GOT3 (cell line): ENCODE measurements around the gene MAML3.

Experiments
- DNase-seq: peaks from one replicate; lab custom pipeline; 2025; ENCODE audit warnings: mixed read lengths; lab: John Stamatoyannopoulos, UW

The MAML3 gene

DNA sequence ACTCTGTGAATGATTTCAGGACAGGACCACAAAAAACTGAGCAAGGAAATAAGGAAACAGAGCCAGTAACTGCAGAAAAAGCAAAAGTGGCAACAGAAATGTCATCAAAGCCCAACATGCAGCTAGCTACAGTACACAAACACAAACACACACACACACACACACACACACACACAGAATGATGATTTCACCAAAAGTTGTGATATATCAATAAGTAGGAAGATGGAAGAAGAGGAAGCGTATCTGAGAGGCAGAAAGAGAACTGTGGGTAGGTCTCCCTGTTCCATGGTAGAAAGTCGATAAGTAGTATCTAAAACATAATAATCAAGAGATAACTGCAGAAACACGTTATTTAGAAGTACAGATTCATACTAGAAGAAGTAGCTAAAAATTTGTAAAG lies 340.1 kb downstream of the MAML3 start:
- no peak for DNase-seq

GRCh38 chr4:139810710-139811109 lies 343.3 kb downstream of the MAML3 start:
- no peak for DNase-seq

DNA sequence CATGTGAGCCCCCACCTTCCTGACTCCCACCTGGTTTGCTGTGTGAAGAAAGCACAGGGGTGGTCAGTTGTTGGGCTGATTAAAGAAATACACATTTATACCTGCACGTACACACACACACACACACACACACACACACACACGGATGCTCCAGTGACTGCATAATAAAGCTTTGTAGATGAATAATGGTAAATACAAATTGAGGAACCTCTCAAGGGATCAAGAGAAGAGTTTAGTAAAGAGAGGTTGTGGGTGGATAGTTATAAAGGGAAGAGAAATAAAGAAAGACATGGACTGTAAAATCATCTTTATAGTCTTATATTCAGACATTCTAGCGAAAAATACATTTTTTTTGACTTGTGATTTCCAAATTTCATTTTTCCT lies 344.2 kb downstream of the MAML3 start:
- DNase-seq, result no peak

DNA sequence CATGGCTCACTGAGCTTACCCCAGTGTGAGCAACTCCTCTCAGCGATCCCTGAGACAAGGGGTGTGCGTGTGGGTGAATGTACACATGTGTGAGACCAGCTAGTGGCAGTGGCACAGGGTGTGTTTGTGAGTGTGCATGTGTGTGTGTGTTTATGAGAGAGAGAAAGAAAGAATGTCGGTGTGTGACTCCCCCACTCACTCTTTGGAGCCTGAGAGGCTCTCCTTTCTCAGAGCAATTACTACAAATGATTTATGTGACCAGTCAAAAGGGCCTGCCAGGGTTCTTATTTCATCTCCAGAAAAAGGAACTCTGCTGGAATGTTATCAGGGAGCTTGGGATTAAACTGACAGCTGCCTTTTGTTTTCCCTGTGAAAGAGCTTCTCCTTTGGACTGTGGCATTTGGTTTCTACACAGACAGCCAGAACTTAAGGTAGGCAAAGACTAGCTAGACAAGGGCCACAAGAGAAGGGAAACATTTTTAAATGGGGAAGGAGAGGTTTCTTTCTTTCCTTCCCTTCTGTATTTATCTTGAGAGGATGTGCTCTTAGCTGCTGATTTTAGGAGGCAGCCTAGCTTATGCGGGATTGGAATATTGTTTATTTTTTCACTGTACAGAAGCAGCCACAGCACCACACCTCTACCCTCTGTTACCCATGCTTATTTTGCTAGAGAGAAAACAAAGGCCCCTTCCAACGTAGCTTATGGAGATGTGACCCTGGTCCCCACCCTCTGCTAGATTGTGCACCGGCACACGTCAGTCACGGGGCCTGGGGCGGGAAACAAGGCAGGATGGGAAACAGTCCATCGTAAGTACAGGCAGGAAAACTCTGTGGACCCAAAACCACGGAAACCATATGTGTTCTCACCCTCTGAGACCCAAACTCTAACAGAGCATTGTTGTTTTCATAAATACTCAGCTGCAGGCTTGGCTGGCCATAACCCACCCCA lies 344.9 kb downstream of the MAML3 start:
- DNase-seq, result no peak

DNA sequence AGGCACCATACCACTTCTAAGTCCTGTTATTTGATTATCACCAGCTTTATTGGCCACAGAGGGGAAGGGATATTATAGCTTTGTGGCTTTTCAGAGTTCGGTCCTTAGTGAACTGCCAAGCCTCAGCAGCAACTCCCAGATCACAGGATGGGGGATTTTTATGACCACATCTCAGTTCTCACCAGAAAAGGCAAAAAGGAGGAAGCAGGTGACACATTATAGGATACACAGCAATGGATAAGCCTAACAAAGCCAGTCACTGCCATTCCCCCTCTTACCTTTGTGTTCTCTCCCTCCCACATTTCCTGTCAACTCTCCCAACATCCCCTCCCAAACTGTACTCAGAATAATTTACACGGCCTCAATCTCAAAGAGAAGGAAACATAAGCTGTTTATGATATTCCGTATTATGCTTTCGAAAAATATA lies 345.6 kb downstream of the MAML3 start:
- no peak for DNase-seq

DNA sequence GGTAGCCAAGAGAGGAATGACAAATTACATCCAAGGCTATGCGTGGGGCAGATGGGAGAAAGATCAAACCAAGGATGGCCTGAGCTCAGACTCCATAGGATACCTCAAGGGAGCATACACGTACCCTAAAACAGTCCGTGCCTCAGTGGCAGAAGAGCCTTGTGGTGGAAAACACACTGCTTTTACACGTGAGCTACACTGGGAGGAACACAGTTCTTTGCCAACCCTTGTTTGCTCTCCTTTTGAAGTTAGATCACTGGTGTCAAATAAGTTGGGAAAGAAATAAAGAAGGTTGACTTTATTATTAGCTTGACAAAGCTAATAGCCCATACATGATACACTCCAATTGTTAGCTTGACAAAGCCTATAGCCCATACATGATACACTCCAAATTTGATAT lies 346.5 kb downstream of the MAML3 start:
- no peak for DNase-seq

DNA sequence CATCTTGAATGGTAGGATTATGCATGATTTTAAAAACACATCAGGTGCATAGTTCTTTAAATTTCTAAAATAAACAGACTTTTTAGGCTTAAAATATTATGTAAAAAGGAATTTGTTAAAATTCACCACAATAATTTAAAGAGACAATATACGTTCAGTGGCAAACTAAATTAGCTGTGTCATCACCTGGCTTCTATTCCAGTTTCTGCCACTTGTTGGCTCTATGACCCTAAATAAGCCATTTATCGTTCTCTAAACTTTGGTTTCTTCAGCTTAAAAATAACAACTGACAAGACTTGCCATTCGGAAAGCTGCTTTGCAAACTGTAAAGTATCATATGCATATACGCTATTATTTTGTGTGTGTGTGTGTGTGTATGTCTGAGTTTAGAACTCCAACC lies 347.1 kb downstream of the MAML3 start:
- no peak for DNase-seq

- DNase-seq, result no peak
Measured at GRCh38 chr4:139802931-139803330, 351.1 kb downstream of the MAML3 start.

GRCh38 chr4:139802488-139802887 lies 351.5 kb downstream of the MAML3 start:
- DNase-seq, result no peak

DNA sequence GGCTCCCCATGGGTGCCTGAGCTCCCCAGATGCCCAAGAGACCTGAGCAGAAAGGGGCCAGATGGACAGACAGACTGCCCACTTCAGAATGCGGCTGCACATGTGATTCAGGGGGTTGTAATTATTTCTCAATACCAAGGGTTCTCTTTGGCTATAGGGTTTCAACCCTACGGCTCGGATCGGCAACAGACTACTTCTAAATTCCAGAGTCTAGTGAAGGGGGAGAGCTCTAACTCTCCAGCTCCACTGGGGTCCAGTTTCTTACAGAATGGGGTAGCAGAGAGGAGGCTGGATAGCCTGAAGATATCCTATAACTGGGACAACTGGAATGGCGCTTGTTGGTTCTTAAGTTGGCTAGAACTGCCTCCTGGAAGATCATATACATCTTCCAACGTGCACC lies 352.1 kb downstream of the MAML3 start:
- DNase-seq, result no peak

DNA sequence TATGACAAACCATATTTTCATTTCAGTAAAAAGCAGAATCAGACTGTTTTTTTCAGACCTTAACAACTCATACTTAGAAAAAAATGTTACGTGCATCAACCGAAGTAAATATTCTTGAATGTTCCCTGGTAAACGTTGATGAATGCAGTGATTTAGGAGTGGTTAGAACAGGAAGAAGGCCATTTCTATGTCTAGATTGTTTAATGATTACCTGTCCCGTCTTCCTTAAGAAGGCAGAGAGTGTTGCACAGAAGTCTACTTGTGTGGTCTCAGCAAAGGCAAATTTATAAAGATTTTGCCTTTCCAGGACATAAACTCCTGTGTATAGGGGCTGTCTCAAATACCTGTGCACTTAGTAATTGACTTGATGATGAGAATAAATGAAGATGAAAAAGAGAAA lies 353.9 kb downstream of the MAML3 start:
- no peak for DNase-seq

DNA sequence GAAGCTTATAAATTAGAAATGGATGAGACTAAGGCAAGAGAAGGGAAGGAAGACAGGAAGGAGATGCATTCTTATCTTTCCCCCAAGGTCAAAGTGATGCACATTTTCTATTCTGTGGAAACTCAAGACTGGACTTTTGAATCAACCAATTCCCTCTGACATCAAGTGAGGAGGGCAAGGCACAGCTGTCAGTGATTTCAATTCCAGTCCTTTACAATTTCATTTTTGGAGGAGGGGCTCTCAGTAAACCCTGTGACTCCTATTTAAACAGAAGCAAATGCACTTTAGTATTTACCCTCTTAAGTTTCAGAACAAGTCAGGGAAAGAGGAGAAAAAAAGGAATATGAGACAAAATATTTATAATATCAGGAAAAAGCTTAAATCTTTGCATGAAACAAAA lies 354.4 kb downstream of the MAML3 start:
- no peak for DNase-seq

- DNase-seq, result no peak
Measured at GRCh38 chr4:139798456-139798855, 355.5 kb downstream of the MAML3 start.

GRCh38 chr4:139797287-139797686 lies 356.7 kb downstream of the MAML3 start:
- DNase-seq, result no peak

DNA sequence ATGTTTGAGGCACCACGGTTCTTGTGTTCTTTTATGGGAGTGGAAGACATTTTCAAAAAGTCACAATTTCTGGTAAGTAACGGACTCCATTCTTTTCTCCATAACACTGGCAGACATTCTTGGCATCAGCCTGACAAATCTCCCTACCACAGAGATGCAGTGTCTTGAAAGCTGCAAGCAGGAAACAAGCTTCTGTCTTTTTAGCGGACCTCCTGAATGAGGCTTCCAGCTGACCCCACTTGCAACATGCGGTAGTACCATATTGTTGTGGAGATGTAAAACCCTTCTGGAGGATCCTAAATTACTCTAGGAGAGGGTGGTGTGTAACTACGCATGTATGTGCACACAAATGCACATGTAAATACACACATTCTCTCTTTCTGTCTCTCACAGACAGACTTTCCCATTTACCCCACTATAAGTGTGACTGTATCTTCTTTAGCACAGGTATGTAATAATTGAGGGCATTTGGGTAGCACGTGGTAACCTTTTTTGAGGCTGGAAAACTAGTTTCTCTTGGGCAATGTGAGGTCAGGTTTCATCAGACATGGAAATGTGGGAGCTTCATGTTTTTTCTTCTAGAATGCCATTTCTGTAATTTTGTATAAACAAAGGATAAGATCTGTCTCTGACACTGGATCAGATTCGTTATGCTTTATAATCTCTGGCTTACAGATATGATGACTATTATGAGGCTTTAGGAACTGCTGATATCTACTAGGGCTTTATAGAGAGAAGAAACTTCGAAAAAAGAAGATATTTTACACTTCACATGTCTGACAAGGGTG lies 358.3 kb downstream of the MAML3 start:
- DNase-seq, result no peak

GRCh38 chr4:139794158-139794954 lies 359.6 kb downstream of the MAML3 start:
- DNase-seq, result no peak

GRCh38 chr4:139791681-139792080 lies 362.3 kb downstream of the MAML3 start:
- no peak for DNase-seq

GRCh38 chr4:139790291-139790690 lies 363.7 kb downstream of the MAML3 start:
- no peak for DNase-seq

DNA sequence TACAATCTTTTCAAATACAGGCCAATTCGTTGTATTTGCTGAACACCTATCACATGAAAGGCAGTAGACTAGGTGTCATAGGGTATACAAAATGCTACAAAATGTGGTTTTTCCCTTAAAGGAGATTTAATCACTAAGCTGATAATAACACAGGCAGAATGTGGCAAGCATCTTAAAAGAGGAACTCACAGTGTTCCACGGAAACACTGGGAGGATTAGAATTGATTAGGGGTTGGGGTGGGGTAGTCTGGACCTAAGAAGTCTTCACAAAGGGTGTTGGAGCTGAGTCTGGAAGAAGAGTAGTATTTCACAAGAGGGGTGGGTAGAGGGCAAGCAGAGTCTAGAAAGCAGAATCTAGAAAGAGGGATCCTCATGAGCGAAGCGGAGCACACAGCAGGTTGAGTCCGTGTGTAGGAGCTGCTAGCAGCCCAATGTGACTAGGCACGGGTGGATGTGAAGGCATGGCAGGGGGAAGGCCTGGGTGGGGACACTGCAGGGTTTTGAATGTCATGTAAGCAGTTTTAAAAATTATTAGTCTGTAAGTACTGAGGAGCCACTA lies 364.8 kb downstream of the MAML3 start:
- DNase-seq, result no peak

DNA sequence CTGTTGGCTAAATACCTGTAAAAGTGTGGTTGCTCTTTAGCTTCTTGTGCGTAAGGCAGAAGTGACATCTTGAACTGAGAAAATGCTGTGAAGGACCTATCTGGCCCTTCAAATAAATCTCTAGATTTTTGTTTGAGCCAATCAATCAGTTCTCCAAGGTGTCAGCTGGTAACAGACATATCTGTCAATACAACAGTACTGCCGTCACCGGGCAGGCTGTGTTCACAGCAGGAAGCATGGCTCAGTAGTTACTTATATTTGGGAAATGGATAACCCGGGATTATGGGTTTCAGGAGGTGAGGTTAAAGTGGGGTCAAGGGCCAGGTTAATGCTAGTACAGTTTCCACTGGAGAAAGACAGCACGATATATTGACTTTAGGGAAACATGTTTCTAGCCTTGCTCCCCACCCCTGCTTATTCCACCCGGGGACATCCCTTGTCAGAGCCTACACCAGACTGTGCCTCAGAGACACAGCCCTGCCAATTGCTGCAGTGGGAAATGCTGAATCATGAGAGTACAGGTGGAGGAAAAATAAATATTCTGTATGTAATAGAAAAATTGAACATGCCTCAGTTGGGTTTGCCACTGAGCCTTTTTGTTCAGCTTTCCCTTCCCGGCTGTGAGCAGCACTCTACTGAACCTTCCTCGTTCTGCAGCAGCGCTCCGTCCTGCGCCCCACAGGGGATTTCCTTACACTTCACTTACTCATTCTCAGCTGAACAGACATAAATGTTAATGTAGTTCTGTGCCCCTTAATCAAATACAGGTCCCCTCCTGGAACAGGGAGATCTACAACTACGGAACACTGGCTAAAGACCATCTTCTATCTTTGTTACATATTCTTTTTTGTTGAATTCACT lies 367.3 kb downstream of the MAML3 start:
- no peak for DNase-seq

DNA sequence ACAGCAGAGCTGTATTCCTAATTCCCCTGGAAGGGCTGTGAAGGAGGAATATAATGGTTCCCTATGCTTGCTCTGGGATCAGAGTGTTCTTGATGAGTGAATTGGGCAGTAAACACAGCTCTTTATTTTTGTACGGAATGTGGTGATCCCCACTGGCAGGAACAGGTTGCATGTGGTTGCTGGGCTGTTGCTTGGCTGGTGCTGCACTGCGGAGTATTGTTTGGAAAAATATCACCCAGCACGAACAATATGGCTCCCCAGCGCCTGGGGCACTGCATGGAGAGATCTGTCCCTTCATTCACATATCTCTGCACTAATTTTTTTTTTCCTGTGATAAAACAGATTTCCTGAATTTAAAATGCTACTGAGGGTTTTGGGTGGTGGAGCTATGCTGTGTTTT lies 368.6 kb downstream of the MAML3 start:
- no peak for DNase-seq
